Gastrocnemius medialis (tissue), 4 donors: ENCODE data around the gene SMIM44. TPM values are rescaled to one million over a fixed set of nuclear protein-coding genes. Genes with fewer than 3 reads are reported as not detected.
A peak's percentile ranks its signal among the peaks of the same experiment; 100 is the strongest.

Experiments used
- ATAC-seq, 2 donors: fragments of 150-250 bp; one replicate each; pipeline ENCODE4 v1.9.1; 2016
- DNase-seq, 2 donors: peaks; one replicate each; pipeline ENCODE4 v3.0.0-alpha.2; 2019
- H3K27ac ChIP-seq, 4 donors: fragments of 200-600 bp; sonication (generic); 1 replicate in 1 of 4; 2 replicates in 3 of 4; pipeline ENCODE4 v1.5.1; 2016 to 2018; ENCODE audit warnings: mild to moderate bottlenecking in 2 of 4, moderate library complexity in 1 of 4
- H3K27me3 ChIP-seq, 3 donors: fragments of 200-600 bp; sonication (generic) in 2 of 3; 1 replicate in 1 of 3; 2 replicates in 2 of 3; pipeline versions ENCODE4 v1.5.1 to v1.6.0; 2016 to 2019; ENCODE audit warnings: mild to moderate bottlenecking in 1 of 3, moderate library complexity in 1 of 3
- H3K36me3 ChIP-seq, 2 donors: fragments of 200-600 bp; sonication (generic) in 1 of 2; one replicate each; pipeline ENCODE4 v1.5.1; 2017 to 2018
- H3K4me1 ChIP-seq, 2 donors: fragments of 200-600 bp; sonication (generic) in 1 of 2; one replicate each; pipeline ENCODE4 v1.5.1; 2016 to 2017; ENCODE audit warnings: mild to moderate bottlenecking in 2 of 2
- H3K4me3 ChIP-seq, 4 donors: fragments of 200-600 bp; sonication (generic) in 3 of 4; 1 replicate in 1 of 4; 2 replicates in 3 of 4; pipeline ENCODE4 v1.5.1; 2016 to 2019; ENCODE audit warnings: mild to moderate bottlenecking in 2 of 4
- H3K9me3 ChIP-seq, 3 donors: fragments of 200-600 bp; sonication (generic) in 2 of 3; 1 replicate in 1 of 3; 2 replicates in 2 of 3; pipeline ENCODE4 v1.5.1; 2016 to 2019
- CTCF ChIP-seq, 5 experiments: fragments of 450-650 bp in 3 of 5; fragments of 200-600 bp in 2 of 5; sonication (generic) in 2 of 5; IDR thresholded peaks in 4 of 5; conservative IDR thresholded peaks in 1 of 5; 1 replicate in 4 of 5; 2 replicates in 1 of 5; pipeline ENCODE4 v1.5.1; 2016 to 2019; ENCODE audit warnings: antibody characterized with exemption in 5 of 5, mild to moderate bottlenecking in 3 of 5, moderate library complexity in 3 of 5
- POLR2A ChIP-seq, 2 donors: fragments of 450-650 bp; IDR thresholded peaks; one replicate each; pipeline ENCODE4 v1.6.1; 2017; ENCODE audit warnings: antibody characterized with exemption in 2 of 2, mild to moderate bottlenecking in 2 of 2, moderate library complexity in 2 of 2
- in situ Hi-C, 4 donors: fragments of 200-750 bp; cut with MboI; loops; one replicate each; pipeline versions ENCODE4 v1.15.0 to v1.8.0; 2017; ENCODE audit warnings: low sequenced_read_pairs in 4 of 4
- intact Hi-C: fragments of 100-400 bp; cut with DNase I; formaldehyde crosslinking; loops from one replicate; pipeline ENCODE4 v1.15.1; 2023; ENCODE audit warnings: low total_unique reads
- total RNA-seq, 4 donors: library from RNA; depleted of rRNA; stranded (reverse); fragments of >200 nt; gene quantifications; one replicate each; pipeline versions ENCODE4 v1.1.0 to v1.2.3, GENCODE V29; 2016

Gene SMIM44
- total RNA-seq, 4 donors from 2014 or later = not detected

GRCh38 chr19:3479177-3479833 is 3.9 kb downstream of the SMIM44 start:
- Histone ChIP-seq H3K27ac (no peak overlapping the region), H3K9me3 (no peaks in the 10 kb centered on the region), H3K4me3 (no peak overlapping the region), H3K4me1 (no peaks in the 10 kb centered on the region), H3K27me3 (peaks cover 40 to 60% (median 46%) of the 10 kb centered on the region in 3 donors), H3K36me3 (no peaks in the 10 kb centered on the region)
- in situ Hi-C loops = loop anchor here in 2 of 4 donors (10.0 kb wide), 1 partner anchor 155 kb away; no protein-coding TSS in a partner anchor
- DNase-seq = no peak
- no peak for TF ChIP-seq CTCF (IDR thresholded peaks at IDR 0.05 in 4 of 5, conservative IDR thresholded peaks at IDR 0.05 in 1 of 5)
- TF ChIP-seq POLR2A (IDR thresholded peaks at IDR 0.05) = no peak
- ATAC-seq = peak in 1 of 2 donors; percentile 14
- intact Hi-C loops = no loop called here

- Histone ChIP-seq H3K36me3 (no peaks in the 10 kb centered on the region), H3K27ac (no peak overlapping the region), H3K4me3 (no peak overlapping the region), H3K27me3 (peaks cover 34 to 54% (median 44%) of the 10 kb centered on the region in 3 donors), H3K4me1 (no peaks in the 10 kb centered on the region), H3K9me3 (no peaks in the 10 kb centered on the region)
- TF ChIP-seq CTCF (IDR thresholded peaks at IDR 0.05 in 4 of 5, conservative IDR thresholded peaks at IDR 0.05 in 1 of 5) = no peak
- TF ChIP-seq POLR2A (IDR thresholded peaks at IDR 0.05) = no peak
- DNase-seq (no peak), ATAC-seq (no peak)
- intact Hi-C loops = no loop called here
- in situ Hi-C loops = loop anchor here in 2 of 4 donors (10.0 kb wide), 1 partner anchor 154 kb away; no protein-coding TSS in a partner anchor
Observed at GRCh38 chr19:3478409-3479176, 4.6 kb downstream of the SMIM44 start.

GRCh38 chr19:3477951-3478350 is 5.3 kb downstream of the SMIM44 start:
- no peak overlapping the region for H3K4me3 ChIP-seq
- no peaks in the 10 kb centered on the region for H3K4me1 ChIP-seq
- H3K36me3 ChIP-seq = no peaks in the 10 kb centered on the region
- H3K27me3 ChIP-seq = peaks cover 34 to 47% (median 38%) of the 10 kb centered on the region in 3 donors
- in situ Hi-C loops = loop anchor here in 2 of 4 donors (10.0 kb wide), 1 partner anchor 153 kb away; no protein-coding TSS in a partner anchor
- DNase-seq = no peak
- TF ChIP-seq POLR2A (IDR thresholded peaks at IDR 0.05) (no peak), CTCF (IDR thresholded peaks at IDR 0.05 in 4 of 5, conservative IDR thresholded peaks at IDR 0.05 in 1 of 5) (no peak)
- no peaks in the 10 kb centered on the region for H3K9me3 ChIP-seq
- H3K27ac ChIP-seq = no peak overlapping the region
- intact Hi-C loops = no loop called here
- ATAC-seq = no peak

GRCh38 chr19:3477506-3477905 is 5.7 kb downstream of the SMIM44 start:
- no peaks in the 10 kb centered on the region for H3K36me3 ChIP-seq
- DNase-seq (no peak), ATAC-seq (no peak)
- H3K9me3 ChIP-seq = no peaks in the 10 kb centered on the region
- H3K27me3 ChIP-seq = peaks cover 32 to 43% (median 33%) of the 10 kb centered on the region in 3 donors
- H3K4me1 ChIP-seq = no peaks in the 10 kb centered on the region
- H3K4me3 ChIP-seq = no peak overlapping the region
- H3K27ac ChIP-seq = no peak overlapping the region
- in situ Hi-C loops (loop anchor here in 2 of 4 donors (10.0 kb wide), 1 partner anchor 153 kb away; no protein-coding TSS in a partner anchor), intact Hi-C loops (no loop called here)
- TF ChIP-seq POLR2A (IDR thresholded peaks at IDR 0.05) (no peak), CTCF (IDR thresholded peaks at IDR 0.05 in 4 of 5, conservative IDR thresholded peaks at IDR 0.05 in 1 of 5) (no peak)
